Heart right ventricle (tissue), 16 donors: ENCODE measurements around the gene SNX11. TPM values are rescaled to one million over a fixed set of nuclear protein-coding genes. Genes with fewer than 3 reads are reported as not detected.

ENCODE experiments used
- ATAC-seq, 8 donors: fragments of 200-7000 bp; cut with Tn5 transposase; one replicate each; pipeline ENCODE4 v1.9.1; 2020; ENCODE audit warnings: mild to moderate bottlenecking in 8 of 8, moderate library complexity in 8 of 8, moderate number of reproducible peaks in 1 of 8
- DNase-seq, 2 donors: peaks; one replicate each; pipeline ENCODE4 v3.0.0-alpha.2; 2020
- H3K27ac ChIP-seq, 10 donors: fragments of 200-600 bp; sonication (generic) in 2 of 10; one replicate each; pipeline versions ENCODE4 v1.5.0 to v1.8.0; 2020 to 2022; ENCODE audit warnings: mild to moderate bottlenecking in 3 of 10
- H3K27me3 ChIP-seq, 7 donors: fragments of 200-600 bp; one replicate each; pipeline ENCODE4 v1.8.0; 2021 to 2022; ENCODE audit warnings: mild to moderate bottlenecking in 2 of 7
- H3K36me3 ChIP-seq, 9 donors: fragments of 200-600 bp; sonication (generic) in 1 of 9; one replicate each; pipeline versions ENCODE4 v1.5.0 to v1.8.0; 2020 to 2022; ENCODE audit warnings: mild to moderate bottlenecking in 2 of 9
- H3K4me1 ChIP-seq, 9 donors: fragments of 200-600 bp; sonication (generic) in 1 of 9; one replicate each; pipeline versions ENCODE4 v1.5.0 to v1.8.0; 2020 to 2022; ENCODE audit warnings: mild to moderate bottlenecking in 4 of 9
- H3K4me3 ChIP-seq, 10 donors: fragments of 200-600 bp; sonication (generic) in 2 of 10; one replicate each; pipeline versions ENCODE4 v1.5.0 to v1.8.0; 2020 to 2022; ENCODE audit warnings: mild to moderate bottlenecking in 7 of 10, moderate library complexity in 2 of 10
- H3K9me3 ChIP-seq, 11 donors: fragments of 200-600 bp in 10 of 11; sonication (generic) in 2 of 11; one replicate each; pipeline versions ENCODE4 v1.5.0 to v1.8.0; 2013 to 2022; ENCODE audit warnings: mild to moderate bottlenecking in 2 of 11, control low read depth in 1 of 11, moderate library complexity in 1 of 11
- CTCF ChIP-seq, 9 donors: fragments of 200-600 bp; sonication (generic) in 2 of 9; IDR thresholded peaks; one replicate each; pipeline versions ENCODE4 v1.5.0 to v1.8.0; 2021 to 2022; ENCODE audit warnings: antibody characterized with exemption in 9 of 9, mild to moderate bottlenecking in 5 of 9, moderate library complexity in 1 of 9
- WGBS, 2 donors: extraction: QIAGEN DNeasy Blood & Tissue Kit; methylation state at CpG; one replicate each; pipeline ENCODE4 v1.1.7; 2013; ENCODE audit warnings: inconsistent platforms in 1 of 2; 5-methylcytosine and 5-hydroxymethylcytosine counted together
- intact Hi-C, 10 donors: fragments of 100-400 bp; cut with DNase I; formaldehyde crosslinking; loops; one replicate each; pipeline versions ENCODE4 v1.11.1 to v1.14.2; 2022
- microRNA-seq, 2 donors: library from miRNA; unstranded; fragments of <30 nt; microRNA quantifications; one replicate each; pipeline ENCODE4 v1.2.0, GENCODE V29; 2021
- polyA plus RNA-seq, 2 donors: library from polyadenylated mRNA; stranded (reverse); fragments of 200-250 nt; gene quantifications; one replicate each; pipeline ENCODE4 v1.2.3, GENCODE V29; 2013
- total RNA-seq, 10 donors: library from RNA; stranded (reverse); fragmentation: NEBNext Ultra II Directional in 3 of 10; extraction: Animal tissue kit (Norgen Biotek cat#: 25700) in 3 of 10; gene quantifications; one replicate each; pipeline versions ENCODE4 v1.2.1 to v1.2.4, GENCODE V29; 2021 to 2023
- donor health status: Arrhythmogenic right ventricular cardiomyopathy.
- donor health status: ischemic (EF 13 %, LVEDD 7.1; RV severe dilation, severe dysfunction).
- donor health status: healthy with polysubstance abuse.
- donor health status: DM: no; HTN: yes; CAD: no.
- donor health status: DM: no; HTN: no; CAD: no.
- donor health status: ischemic (EF 25% LVEDD 6.9; RV normal size, moderate dysfunction).
- donor health status: ischemic (EF 25% LVEDD 5.7; RV mildly dilated, moderate dysfunction).
- donor health status: healthy.
- donor health status: DM: yes; HTN: yes; CAD: no.
- donor health status: Ischemic cardiomyopathy.
- donor health status: ischemic (EF 35%, LVEDD 5.7; RV mildly dilated, moderate dysfunction).
- donor health status: nonischemic (EF 11% LVEDD 7.7; RV severe dilation, severe dysfunction).
- donor health status: DM: yes; HTN: yes; CAD: no.
- donor health status: PGD.
- donor health status: ischemic (EF 29% LVEDD 5.4; RV normal size, mild dysfunction).
- donor health status: nonischemic (EF 23%, LVEDD 6.1; RV moderate dilation, normal function).

SNX11 gene
- total and polyA plus RNA-seq, 12 donors, result 7.1 to 17.1 (median 12.3) TPM

- 50 to 63% methylated on average over 5 of the region's 5 CpGs for WGBS, 2 donors
- ATAC-seq (no peak), DNase-seq (no peak)
- no peak overlapping the region for H3K27ac ChIP-seq
- intact Hi-C loops, result loop anchor here in 1 of 10 donors (10.0 kb wide), 1 partner anchor 452 kb away; the partner anchor contains the start of genes HOXB7 and HOXB8
- H3K36me3 ChIP-seq, result no peaks in the 10 kb centered on the region
- H3K4me3 ChIP-seq, result no peak overlapping the region
- peaks cover 0 to 5% (median 0%) of the 10 kb centered on the region in 9 donors for H3K4me1 ChIP-seq
- H3K9me3 ChIP-seq, result no peaks in the 10 kb centered on the region
- peaks cover under 1 to 37% (median 15%) of the 10 kb centered on the region in 7 donors for H3K27me3 ChIP-seq
- no peak for TF ChIP-seq CTCF (IDR thresholded peaks at IDR 0.05)
These were observed 55.5 kb downstream of the SNX11 start for GRCh38 chr17:48162946-48163506.

GRCh38 chr17:48163809-48164208 is 56.2 kb downstream of the SNX11 start:
- ATAC-seq, result no peak
- WGBS, 2 donors, result 92 to 93% methylated on average over 1 of the region's 1 CpG
- H3K4me3 ChIP-seq, result no peak overlapping the region
- no peak overlapping the region for H3K27ac ChIP-seq
- H3K4me1 ChIP-seq, result peaks cover 0 to 5% (median 0%) of the 10 kb centered on the region in 9 donors
- no peaks in the 10 kb centered on the region for H3K9me3 ChIP-seq
- H3K27me3 ChIP-seq, result peaks cover 5 to 44% (median 22%) of the 10 kb centered on the region in 7 donors
- intact Hi-C loops, result loop anchor here in 1 of 10 donors (10.0 kb wide), 1 partner anchor 451 kb away; the partner anchor contains the start of genes HOXB7 and HOXB8
- no peak for TF ChIP-seq CTCF (IDR thresholded peaks at IDR 0.05)
- no peak for DNase-seq
- H3K36me3 ChIP-seq, result no peaks in the 10 kb centered on the region

DNA sequence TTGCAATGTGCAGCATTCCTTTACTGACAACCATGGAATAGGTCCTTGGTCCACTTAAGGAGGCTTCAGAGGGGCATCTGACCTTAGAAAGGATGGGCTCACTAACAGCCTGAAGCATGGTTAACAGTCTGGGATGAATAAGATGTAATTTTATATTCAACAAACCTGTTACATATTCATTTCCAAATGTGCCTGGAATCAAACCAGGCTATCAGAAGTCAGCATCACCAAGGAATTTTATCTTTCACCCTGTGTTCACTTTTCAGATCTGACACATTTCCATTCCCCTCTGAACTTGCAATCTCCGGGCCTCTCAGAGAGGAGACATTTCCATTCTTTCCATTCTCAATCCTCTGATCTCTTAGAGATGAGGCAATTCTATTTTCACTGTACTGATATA is 62.4 kb downstream of the SNX11 start:
- no peak for TF ChIP-seq CTCF (IDR thresholded peaks at IDR 0.05)
- no peak for DNase-seq
- WGBS, 2 donors, result 66 to 76% methylated on average over 1 of the region's 1 CpG
- Histone ChIP-seq H3K4me1 (no peaks in the 10 kb centered on the region), H3K9me3 (no peaks in the 10 kb centered on the region), H3K4me3 (no peak overlapping the region), H3K36me3 (no peaks in the 10 kb centered on the region), H3K27ac (no peak overlapping the region), H3K27me3 (peaks cover 5 to 71% (median 44%) of the 10 kb centered on the region in 7 donors)
- ATAC-seq, result no peak
- intact Hi-C loops, result loop anchor here in 1 of 10 donors (10.0 kb wide), 1 partner anchor 445 kb away; the partner anchor contains the start of genes HOXB7 and HOXB8

Small RNA genes within 50 kb of the gene (microRNA-seq; reads per million reads assigned to microRNA genes)
- 0 reads per million in 2 donors for gene MIR1203

Other genes starting within 250 kb of the SNX11 start
- gene SP2, start 211.5 kb upstream of the SNX11 start, total RNA-seq, result 10 to 100 TPM; 13.0 to 18.3 (median 15.9) TPM
- 1 to 10 TPM; 4.3 to 8.0 TPM for gene SP2, start 211.5 kb upstream of the SNX11 start, polyA plus RNA-seq
- 10 to 100 TPM; 22.8 to 37.0 (median 31.5) TPM for gene PNPO, start 166.2 kb upstream of the SNX11 start, total RNA-seq
- gene PNPO, start 166.2 kb upstream of the SNX11 start, polyA plus RNA-seq, result 10 to 100 TPM in 1 of 2 donors, 1 to 10 TPM in 1; 9.5 to 10.9 TPM
- gene PRR15L, start 149.9 kb upstream of the SNX11 start, total RNA-seq, result not detected
- gene PRR15L, start 149.9 kb upstream of the SNX11 start, polyA plus RNA-seq, result not detected
- 10 to 100 TPM; 44.0 to 71.2 (median 62.3) TPM for gene CDK5RAP3, start 136.7 kb upstream of the SNX11 start, total RNA-seq
- gene CDK5RAP3, start 136.7 kb upstream of the SNX11 start, polyA plus RNA-seq, result 100 to 1,000 TPM in 1 of 2 donors, 10 to 100 TPM in 1; 69.9 to 143 TPM
- 10 to 100 TPM; 45.3 to 67.3 (median 60.7) TPM for gene COPZ2, start 70.0 kb upstream of the SNX11 start, total RNA-seq
- 10 to 100 TPM; 17.5 to 54.1 TPM for gene COPZ2, start 70.0 kb upstream of the SNX11 start, polyA plus RNA-seq
- 1,000 to 10,000 TPM in 1 of 10 donors, 100 to 1,000 TPM in 9; 443 to 1,033 (median 704) TPM for gene NFE2L1, start 59.4 kb upstream of the SNX11 start, total RNA-seq
- gene NFE2L1, start 59.4 kb upstream of the SNX11 start, polyA plus RNA-seq, result 100 to 1,000 TPM; 108 to 251 TPM
- gene CBX1, start 6.3 kb upstream of the SNX11 start, total RNA-seq, result 10 to 100 TPM; 30.3 to 40.8 (median 35.9) TPM
- 10 to 100 TPM; 19.8 to 38.8 TPM for gene CBX1, start 6.3 kb upstream of the SNX11 start, polyA plus RNA-seq